HepG2 (cell line): Measurements from ENCODE around the gene SOHLH2. TPM values are rescaled to one million over a fixed set of nuclear protein-coding genes. Genes with fewer than 3 reads are reported as not detected.

Source experiments
- ATAC-seq: fragments of 200-7000 bp; cut with Tn5 transposase; 3 replicates; pipeline ENCODE4 v1.9.1; 2020; ENCODE audit warnings: mild to moderate bottlenecking, moderate library complexity
- BruUV-seq: library from RNA; stranded (reverse); fragments of 400-500 nt; replicated peaks from 2 replicates; lab custom pipeline; 2021; lab: Mats Ljungman, UMichigan
- CTCF ChIA-PET: fragments of 300-600 bp; formaldehyde crosslinking; extraction: SDS; loops from one replicate; lab custom pipeline; 2021; ENCODE audit warnings: low total read pairs, inconsistent platforms, low intra/inter-chr PET ratio; lab: Yijun Ruan, JAX
- POLR2A ChIA-PET: fragments of 350-600 bp; sonication (Branson Sonifier 250); formaldehyde crosslinking; loops from one replicate; lab custom pipeline; 2020; ENCODE audit warnings: antibody characterized with exemption, inconsistent platforms; lab: Yijun Ruan, JAX
- DNase-seq: peaks from one replicate; pipeline ENCODE4 v3.0.0-alpha.2; 2015; ENCODE audit warnings: low spot score
- FAIRE-seq: peaks from 3 replicates; lab custom pipeline; 2011; peaks lifted over from hg19 to GRCh38; lab: Jason Lieb, UNC
- H2AFZ ChIP-seq: one replicate; pipeline ENCODE4 v1.6.1; 2011; ENCODE audit warnings: low read length, inconsistent platforms
- H3K27ac ChIP-seq: fragments of 300-600 bp; 3 replicates; pipeline ENCODE4 v1.8.0; 2011; ENCODE audit warnings: mixed run types, mild to moderate bottlenecking, mixed read lengths, low read length, inconsistent platforms; ENCODE audit not compliant: insufficient read depth; ENCODE audit errors: extremely low read length
- H3K27me3 ChIP-seq, 2 experiments: fragments of 200-600 bp in 1 of 2; 2 replicates in 1 of 2; 3 replicates in 1 of 2; pipeline versions ENCODE4 v1.6.0 to v1.8.0; 2011; ENCODE audit warnings: low read length in 2 of 2, mild to moderate bottlenecking in 2 of 2, moderate library complexity in 2 of 2, inconsistent platforms in 1 of 2; ENCODE audit not compliant: insufficient read depth in 2 of 2, control insufficient read depth in 1 of 2
- H3K36me3 ChIP-seq, 2 experiments: fragments of 200-600 bp in 1 of 2; replicated peaks in 1 of 2; 2 replicates in 1 of 2; 3 replicates in 1 of 2; pipeline versions ENCODE4 v1.5.1 to v1.8.0; 2011; ENCODE audit warnings: low read length in 2 of 2, inconsistent platforms in 1 of 2; ENCODE audit not compliant: insufficient read depth in 2 of 2, control insufficient read depth in 1 of 2
- H3K4me1 ChIP-seq: 2 replicates; pipeline ENCODE4 v1.5.1; 2012; ENCODE audit warnings: low read length, inconsistent platforms; ENCODE audit not compliant: insufficient read depth
- H3K4me2 ChIP-seq: 2 replicates; pipeline ENCODE4 v1.6.0; 2011; ENCODE audit warnings: low read depth, low read length, inconsistent platforms
- H3K4me3 ChIP-seq, 3 experiments: fragments of 200-600 bp in 1 of 3; sonication (generic), shearing (Covaris generic) in 1 of 3; replicated peaks in 1 of 3; 2 replicates each; pipeline ENCODE4 v1.5.1; 2011 to 2016; ENCODE audit warnings: low read length in 3 of 3, inconsistent platforms in 2 of 3, low read depth in 2 of 3, mild to moderate bottlenecking in 2 of 3, control low read depth in 1 of 3, mixed read lengths in 1 of 3; ENCODE audit not compliant: insufficient read depth in 1 of 3
- H3K79me2 ChIP-seq: one replicate; pipeline ENCODE4 v1.6.1; 2011; ENCODE audit warnings: low read length, inconsistent platforms; ENCODE audit not compliant: insufficient read depth
- H3K9ac ChIP-seq: 2 replicates; pipeline ENCODE4 v1.6.0; 2011; ENCODE audit warnings: mild to moderate bottlenecking, low read depth, low read length, inconsistent platforms; ENCODE audit not compliant: insufficient read depth
- H3K9me3 ChIP-seq: 2 replicates; pipeline ENCODE4 v1.5.1; 2012; ENCODE audit warnings: mild to moderate bottlenecking, low read length
- H4K20me1 ChIP-seq: 2 replicates; pipeline ENCODE4 v1.6.0; 2011; ENCODE audit warnings: inconsistent platforms, mild to moderate bottlenecking, low read length, moderate library complexity; ENCODE audit not compliant: insufficient read depth
- EHMT2 ChIP-seq: fragments of 200-600 bp; sonication (generic); IDR thresholded peaks from 2 replicates; pipeline ENCODE4 v1.7.0; 2017; ENCODE audit warnings: antibody characterized with exemption, low read depth, low read length, borderline replicate concordance
- KLF16 ChIP-seq, 2 experiments: sonication (generic) in 1 of 2; formaldehyde crosslinking in 1 of 2; IDR thresholded peaks; 2 replicates each; pipeline versions ENCODE4 v1.6.1 to v1.8.0; 2016 to 2023; ENCODE audit warnings: missing genetic modification reagents in 2 of 2, missing compliant biosample characterization in 1 of 2
- MATR3 ChIP-seq: sonication (generic); formaldehyde crosslinking; IDR thresholded peaks from 2 replicates; pipeline ENCODE4 v1.4.0; 2020; ENCODE audit warnings: missing genetic modification reagents
- MTA1 ChIP-seq: sonication (generic); formaldehyde crosslinking; IDR thresholded peaks from 2 replicates; pipeline ENCODE4 v1.4.0; 2020; ENCODE audit warnings: missing genetic modification reagents, mild to moderate bottlenecking, borderline replicate concordance
- RFXANK ChIP-seq: IDR thresholded peaks from 2 replicates; pipeline ENCODE4 v1.6.1; 2016
- RORA ChIP-seq: sonication (generic); formaldehyde crosslinking; IDR thresholded peaks from 2 replicates; pipeline ENCODE4 v1.5.0; 2020; ENCODE audit warnings: mild to moderate bottlenecking, missing genetic modification reagents, moderate library complexity
- SP140L ChIP-seq: sonication (generic); formaldehyde crosslinking; IDR thresholded peaks from 2 replicates; pipeline ENCODE4 v1.4.0; 2020; ENCODE audit warnings: missing genetic modification reagents, borderline replicate concordance
- ZBTB8A ChIP-seq: sonication (generic); formaldehyde crosslinking; IDR thresholded peaks from 2 replicates; pipeline ENCODE4 v1.4.0; 2020; ENCODE audit warnings: mild to moderate bottlenecking, low read depth, missing genetic modification reagents, borderline replicate concordance
- ZNF451 ChIP-seq: sonication (generic); formaldehyde crosslinking; IDR thresholded peaks from 2 replicates; pipeline ENCODE4 v1.5.0; 2020; ENCODE audit warnings: mild to moderate bottlenecking, missing genetic modification reagents
- ZSCAN20 ChIP-seq: sonication (generic); formaldehyde crosslinking; IDR thresholded peaks from 2 replicates; pipeline ENCODE4 v1.4.0; 2020; ENCODE audit warnings: missing genetic modification reagents, mild to moderate bottlenecking, borderline replicate concordance
- WGBS: methylation state at CpG from one replicate; pipeline ENCODE4 v1.1.6; 2017; ENCODE audit warnings: low lambda C conversion rate; 5-methylcytosine and 5-hydroxymethylcytosine counted together
- in situ Hi-C: cut with HindIII; loops from 2 replicates; pipeline ENCODE4 v1.10.0; 2017; ENCODE audit warnings: low pct_unique_long_range_greater_than_20kb; ENCODE audit not compliant: extremely low pct_ligation_motif_present
- intact Hi-C: fragments of 100-400 bp; cut with micrococcal nuclease; formaldehyde crosslinking; loops from one replicate; pipeline ENCODE4 v1.10.0; 2022; ENCODE audit not compliant: unreplicated experiment
- polyA plus RNA-seq, 8 experiments: library from polyadenylated mRNA; depleted of rRNA in 3 of 8; stranded (reverse) in 7 of 8; unstranded in 1 of 8; fragments of >200 nt; fragmentation: Illumina TruSeq in 4 of 8; extraction: Trizol in 4 of 8; gene quantifications; 2 replicates each; pipeline versions ENCODE4 v1.2.1 to v1.2.3, GENCODE V29; 2011 to 2016; ENCODE audit warnings: low read depth in 4 of 8, missing spikeins in 1 of 8, mixed read lengths in 1 of 8; ENCODE audit not compliant: insufficient read depth in 1 of 8
- total RNA-seq, 5 experiments: library from RNA; depleted of rRNA; stranded (reverse); fragments of >200 nt; fragmentation: Illumina TruSeq; extraction: Trizol; gene quantifications; 2 replicates each; pipeline ENCODE4 v1.2.3, GENCODE V29; 2016; ENCODE audit warnings: low read depth in 1 of 5
- TF ChIP-seq, protein P1 (sequence below): sonication (generic); formaldehyde crosslinking; IDR thresholded peaks from 2 replicates; pipeline ENCODE4 v1.4.0; 2020; ENCODE audit warnings: mild to moderate bottlenecking, missing genetic modification reagents
- TF ChIP-seq, protein P2 (sequence below): sonication (generic); formaldehyde crosslinking; IDR thresholded peaks from 2 replicates; pipeline ENCODE4 v1.8.1; 2023; ENCODE audit warnings: mild to moderate bottlenecking, missing genetic modification reagents

Gene SOHLH2
- total and polyA plus RNA-seq, 2 of the 13 experiments (the other 11 are each of a cell fraction or from before 2014, with no cell fraction given), result not detected

DNA sequence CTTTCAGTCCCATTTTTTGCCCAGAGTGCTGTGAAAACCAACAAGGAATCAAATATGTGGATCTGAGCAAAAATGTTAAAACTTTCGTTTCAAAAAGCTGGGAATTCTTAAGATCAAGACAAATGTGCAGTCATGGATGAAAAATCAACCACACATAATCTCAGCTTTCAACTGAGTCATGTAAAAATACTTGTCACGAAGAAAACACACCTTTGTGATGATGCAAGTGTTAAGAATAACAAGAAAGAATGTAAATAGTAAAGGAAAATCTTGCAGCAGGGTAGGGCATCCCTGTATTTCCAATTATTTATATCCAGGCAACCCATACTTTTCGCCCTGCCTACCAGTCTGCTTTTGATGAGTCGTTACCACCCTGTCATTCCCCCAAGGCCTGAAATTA is 55.7 kb downstream of the SOHLH2 start:
- no peaks in the 10 kb centered on the region for H3K9me3 ChIP-seq
- H3K9ac ChIP-seq, result no peak overlapping the region
- WGBS, result 1% methylated on average over 4 of the region's 4 CpGs
- FAIRE-seq, result no peak
- H3K4me2 ChIP-seq, result no peak overlapping the region
- no peak overlapping the region for H2AFZ ChIP-seq
- no TSS peak for BruUV-seq
- no peak for ATAC-seq
- H3K4me3 ChIP-seq, result no peak overlapping the region
- H3K4me1 ChIP-seq, result no peaks in the 10 kb centered on the region
- intact Hi-C loops, result no loop called here
- in situ Hi-C loops, result no loop called here
- H3K36me3 ChIP-seq, result no peaks in the 10 kb centered on the region
- POLR2A ChIA-PET, result no interaction called here
- no peaks in the 10 kb centered on the region for H3K27me3 ChIP-seq
- no peaks in the 10 kb centered on the region for H3K79me2 ChIP-seq
- TF ChIP-seq SP140L (CRISPR knock-in tag) (no peak), ZNF451 (CRISPR knock-in tag) (no peak), EHMT2 (no peak), ZSCAN20 (CRISPR knock-in tag) (no peak), RFXANK (CRISPR knock-in tag) (no peak)
- no peak for DNase-seq
- CTCF ChIA-PET, result no interaction called here
- no peaks in the 10 kb centered on the region for H4K20me1 ChIP-seq
- H3K27ac ChIP-seq, result no peak overlapping the region

DNA sequence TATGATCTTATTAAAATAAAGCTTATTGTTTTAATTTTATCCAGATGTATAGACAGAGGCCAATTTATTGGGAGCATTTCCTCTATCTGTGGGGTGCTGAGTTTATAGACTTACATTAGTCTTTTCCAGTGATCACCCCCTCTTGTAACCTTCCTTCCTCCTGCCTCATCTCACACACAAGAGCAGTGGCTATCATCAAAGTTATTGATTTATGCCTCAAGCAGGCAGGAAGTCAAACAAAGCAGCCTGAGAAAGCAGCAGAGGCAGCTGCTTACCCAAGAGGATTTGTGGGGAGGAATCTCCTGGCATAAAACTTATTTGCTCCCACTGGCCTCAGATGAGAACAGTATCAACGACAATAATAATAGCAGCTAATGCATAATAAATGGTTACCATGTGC is 56.9 kb downstream of the SOHLH2 start:
- 0% methylated on average over 1 of the region's 1 CpG for WGBS
- Histone ChIP-seq H3K27me3 (no peaks in the 10 kb centered on the region), H3K9ac (no peak overlapping the region), H3K36me3 (no peaks in the 10 kb centered on the region), H3K4me2 (no peak overlapping the region), H3K4me1 (no peaks in the 10 kb centered on the region), H3K27ac (no peak overlapping the region), H3K79me2 (no peaks in the 10 kb centered on the region), H2AFZ (no peak overlapping the region), H3K9me3 (no peaks in the 10 kb centered on the region), H3K4me3 (no peak overlapping the region), H4K20me1 (no peaks in the 10 kb centered on the region)
- FAIRE-seq (no peak), ATAC-seq (no peak), DNase-seq (no peak)
- intact Hi-C loops (no loop called here), in situ Hi-C loops (no loop called here)
- POLR2A ChIA-PET, result no interaction called here
- BruUV-seq, result no TSS peak
- CTCF ChIA-PET, result no interaction called here
- TF ChIP-seq ZBTB8A (CRISPR knock-in tag), result no peak
- no peak for TF ChIP-seq KLF16 (CRISPR knock-in tag; IDR thresholded peaks at IDR 0.05)
- TF ChIP-seq MATR3, result no peak
- TF ChIP-seq, protein P1, sequence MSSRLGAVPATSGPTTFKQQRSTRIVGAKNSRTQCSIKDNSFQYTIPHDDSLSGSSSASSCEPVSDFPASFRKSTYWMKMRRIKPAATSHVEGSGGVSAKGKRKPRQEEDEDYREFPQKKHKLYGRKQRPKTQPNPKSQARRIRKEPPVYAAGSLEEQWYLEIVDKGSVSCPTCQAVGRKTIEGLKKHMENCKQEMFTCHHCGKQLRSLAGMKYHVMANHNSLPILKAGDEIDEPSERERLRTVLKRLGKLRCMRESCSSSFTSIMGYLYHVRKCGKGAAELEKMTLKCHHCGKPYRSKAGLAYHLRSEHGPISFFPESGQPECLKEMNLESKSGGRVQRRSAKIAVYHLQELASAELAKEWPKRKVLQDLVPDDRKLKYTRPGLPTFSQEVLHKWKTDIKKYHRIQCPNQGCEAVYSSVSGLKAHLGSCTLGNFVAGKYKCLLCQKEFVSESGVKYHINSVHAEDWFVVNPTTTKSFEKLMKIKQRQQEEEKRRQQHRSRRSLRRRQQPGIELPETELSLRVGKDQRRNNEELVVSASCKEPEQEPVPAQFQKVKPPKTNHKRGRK (CRISPR knock-in tag), result no peak
- no peak for TF ChIP-seq RORA (CRISPR knock-in tag)
- no peak for TF ChIP-seq MTA1
- TF ChIP-seq, protein P2, sequence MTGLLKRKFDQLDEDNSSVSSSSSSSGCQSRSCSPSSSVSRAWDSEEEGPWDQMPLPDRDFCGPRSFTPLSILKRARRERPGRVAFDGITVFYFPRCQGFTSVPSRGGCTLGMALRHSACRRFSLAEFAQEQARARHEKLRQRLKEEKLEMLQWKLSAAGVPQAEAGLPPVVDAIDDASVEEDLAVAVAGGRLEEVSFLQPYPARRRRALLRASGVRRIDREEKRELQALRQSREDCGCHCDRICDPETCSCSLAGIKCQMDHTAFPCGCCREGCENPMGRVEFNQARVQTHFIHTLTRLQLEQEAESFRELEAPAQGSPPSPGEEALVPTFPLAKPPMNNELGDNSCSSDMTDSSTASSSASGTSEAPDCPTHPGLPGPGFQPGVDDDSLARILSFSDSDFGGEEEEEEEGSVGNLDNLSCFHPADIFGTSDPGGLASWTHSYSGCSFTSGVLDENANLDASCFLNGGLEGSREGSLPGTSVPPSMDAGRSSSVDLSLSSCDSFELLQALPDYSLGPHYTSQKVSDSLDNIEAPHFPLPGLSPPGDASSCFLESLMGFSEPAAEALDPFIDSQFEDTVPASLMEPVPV (CRISPR knock-in tag), result no peak
